Measurements from ENCODE around the gene CDHR2.
"Not testable (repeated sequence)": the region's sequence is repeated elsewhere in the genome, so short reads cannot be mapped to it uniquely, and the experiment has no call there.

The CDHR2 gene

GRCh38 chr5:176538230-176538988 lies 10.7 kb upstream of the CDHR2 start:
- no peak for DNase-seq (ENCODE audit: extremely low read depth in 1 of 2, low read depth in 1 of 2)

GRCh38 chr5:176538989-176539384 lies 10.2 kb upstream of the CDHR2 start:
- no peak for DNase-seq (ENCODE audit: extremely low read depth in 1 of 2, low read depth in 1 of 2)

GRCh38 chr5:176540476-176540899 lies 8.7 kb upstream of the CDHR2 start:
- no peak for DNase-seq (ENCODE audit: extremely low read depth in 1 of 2, low read depth in 1 of 2)

GRCh38 chr5:176540956-176541337 lies 8.2 kb upstream of the CDHR2 start:
- DNase-seq (ENCODE audit: extremely low read depth in 1 of 2, low read depth in 1 of 2): no peak

- no peak for DNase-seq (ENCODE audit: extremely low read depth in 1 of 2, low read depth in 1 of 2)
Measured at GRCh38 chr5:176541338-176542134, 7.6 kb upstream of the CDHR2 start.

GRCh38 chr5:176542135-176542595 lies 7.0 kb upstream of the CDHR2 start:
- no peak for DNase-seq (ENCODE audit: extremely low read depth in 1 of 2, low read depth in 1 of 2)

- DNase-seq (ENCODE audit: extremely low read depth in 1 of 2, low read depth in 1 of 2): no peak
Measured at GRCh38 chr5:176542596-176543427, 6.3 kb upstream of the CDHR2 start.

- no peak for DNase-seq (ENCODE audit: extremely low read depth in 1 of 2, low read depth in 1 of 2)
Measured at GRCh38 chr5:176543428-176544182, 5.5 kb upstream of the CDHR2 start.

- no peak for DNase-seq (ENCODE audit: extremely low read depth in 1 of 2, low read depth in 1 of 2)
Measured at GRCh38 chr5:176545388-176545736, 3.8 kb upstream of the CDHR2 start.

GRCh38 chr5:176545737-176546509 lies 3.2 kb upstream of the CDHR2 start:
- no peak for DNase-seq (ENCODE audit: extremely low read depth in 1 of 2, low read depth in 1 of 2)

- DNase-seq (ENCODE audit: extremely low read depth in 1 of 2, low read depth in 1 of 2): no peak
Measured at GRCh38 chr5:176547802-176548201, 1.3 kb upstream of the CDHR2 start.

GRCh38 chr5:176549871-176550270 lies 729 bp downstream of the CDHR2 start:
- no peak for DNase-seq (ENCODE audit: extremely low read depth in 1 of 2, low read depth in 1 of 2)

- DNase-seq (ENCODE audit: extremely low read depth in 1 of 2, low read depth in 1 of 2): no peak
Measured at GRCh38 chr5:176550275-176550831, 1.2 kb downstream of the CDHR2 start.

GRCh38 chr5:176550937-176551336 lies 1.8 kb downstream of the CDHR2 start:
- DNase-seq (ENCODE audit: extremely low read depth in 1 of 2, low read depth in 1 of 2): not testable (repeated sequence)

- DNase-seq (ENCODE audit: extremely low read depth in 1 of 2, low read depth in 1 of 2): no peak
Measured at GRCh38 chr5:176552332-176552869, 3.3 kb downstream of the CDHR2 start.

- no peak for DNase-seq (ENCODE audit: extremely low read depth in 1 of 2, low read depth in 1 of 2)
Measured at GRCh38 chr5:176553260-176554085, 4.3 kb downstream of the CDHR2 start.

GRCh38 chr5:176557846-176558245 lies 8.7 kb downstream of the CDHR2 start:
- no peak for DNase-seq (ENCODE audit: extremely low read depth in 1 of 2, low read depth in 1 of 2)

- DNase-seq (ENCODE audit: extremely low read depth in 1 of 2, low read depth in 1 of 2): no peak
Measured at GRCh38 chr5:176559683-176560082, 10.5 kb downstream of the CDHR2 start.
